GM12891 (cell line): ENCODE measurements around the gene ZCCHC2. TPM values are rescaled to one million over a fixed set of nuclear protein-coding genes. Genes with fewer than 3 reads are reported as not detected.

Experiments
- DNase-seq: peaks from one replicate; pipeline ENCODE4 v3.0.0; 2011; ENCODE audit warnings: low spot score; ENCODE audit not compliant: insufficient read length
- FAIRE-seq: peaks from 2 replicates; lab custom pipeline; 2011; peaks lifted over from hg19 to GRCh38; lab: Jason Lieb, UNC
- PAX5 ChIP-seq: IDR thresholded peaks from 2 replicates; pipeline ENCODE4 v1.6.1; 2011; ENCODE audit warnings: low read length, moderate library complexity, mild to moderate bottlenecking; ENCODE audit not compliant: insufficient read depth, severe bottlenecking
- POLR2A ChIP-seq: IDR thresholded peaks from 2 replicates; pipeline ENCODE4 v1.6.1; 2011; ENCODE audit warnings: low read depth, low read length, control low read depth
- POLR2AphosphoS5 ChIP-seq: IDR thresholded peaks from 2 replicates; pipeline ENCODE4 v1.6.1; 2011; ENCODE audit warnings: low read depth, low read length, control low read depth
- POU2F2 ChIP-seq: IDR thresholded peaks from 2 replicates; pipeline ENCODE4 v1.6.1; 2011; ENCODE audit warnings: low read depth, mild to moderate bottlenecking, control low read depth, low read length, moderate library complexity
- SPI1 ChIP-seq: IDR thresholded peaks from 2 replicates; pipeline ENCODE4 v1.6.1; 2011; ENCODE audit warnings: low read depth, low read length, control low read depth
- TAF1 ChIP-seq: IDR thresholded peaks from 2 replicates; pipeline ENCODE4 v1.6.1; 2011; ENCODE audit warnings: low read depth, low read length, control low read depth
- polyA plus RNA-seq: library from polyadenylated mRNA; unstranded; fragments of >200 nt; gene quantifications from one replicate; pipeline ENCODE4 v1.2.1, GENCODE V29; 2012; ENCODE audit warnings: low read depth, missing spikeins, inconsistent platforms; ENCODE audit not compliant: missing spikeins

ZCCHC2 gene
- 7.7 TPM for polyA plus RNA-seq

DNA sequence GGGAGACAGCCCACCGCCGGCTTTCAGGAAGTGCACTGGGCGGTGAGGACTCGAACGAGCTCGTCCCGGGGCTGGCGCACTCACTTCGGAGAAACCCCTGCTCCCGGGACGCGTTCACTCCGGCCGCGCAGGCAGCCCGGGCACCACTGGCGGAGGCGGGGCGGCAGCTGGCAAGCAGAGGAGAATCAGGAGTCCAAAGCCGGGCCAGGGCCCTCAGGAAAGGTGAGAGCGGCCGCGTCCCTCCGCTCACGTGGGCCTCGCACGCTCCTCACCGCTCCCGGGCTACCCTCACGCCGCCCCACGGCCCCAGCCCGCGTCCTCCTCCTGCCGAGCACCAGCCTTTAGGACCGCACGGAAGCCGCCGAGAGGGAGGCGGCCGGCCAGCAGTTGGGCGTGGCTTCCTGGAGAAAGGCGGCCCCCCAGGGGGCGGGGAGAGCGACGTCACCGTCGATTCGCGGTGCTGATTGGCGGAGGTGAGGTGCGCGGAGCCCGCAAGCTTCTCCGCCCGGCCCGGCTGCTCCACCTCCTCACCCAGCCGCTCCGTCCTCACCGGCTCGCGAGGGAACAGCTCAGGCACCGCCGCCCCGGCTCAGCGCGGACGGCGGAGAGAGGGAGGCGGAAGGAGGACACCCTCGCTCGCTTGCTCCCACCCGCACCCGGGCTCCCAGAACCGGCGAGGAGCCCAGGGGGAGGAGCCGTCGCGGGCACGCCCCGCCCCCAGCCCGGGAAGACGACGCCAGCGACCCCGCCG lies at the start of gene ZCCHC2:
Gene ZCCHC2 (plus strand): TSS at position 522 of the 751 bp plus-strand sequence. CDS start 400 bp downstream, outside the sequence.
- FAIRE-seq (peak; percentile 99), DNase-seq (peak; percentile 77)
- TF ChIP-seq PAX5 (no peak), TAF1 (peak; percentile 93), POLR2AphosphoS5 (no peak), SPI1 (no peak), POLR2A (no peak)

DNA sequence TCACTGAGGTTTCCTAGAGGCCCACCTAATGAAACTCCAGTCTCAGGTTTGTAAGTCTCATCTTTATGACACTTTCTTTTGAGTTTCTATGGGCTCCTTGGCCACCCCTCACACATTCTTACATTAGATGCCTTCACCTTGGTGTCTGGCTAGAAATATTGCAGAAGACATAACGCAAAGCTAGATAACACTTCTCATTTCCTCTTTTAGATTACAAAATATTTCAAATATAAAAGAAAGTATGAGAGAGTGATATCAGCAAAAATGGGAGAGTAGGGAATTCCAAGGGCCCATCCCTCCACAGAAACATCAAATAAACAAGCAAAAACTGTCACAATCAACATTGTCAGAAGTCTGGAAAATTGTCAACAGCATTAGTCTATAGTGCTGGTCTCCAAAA lies 43.3 kb upstream of the ZCCHC2 start:
- no peak for DNase-seq
- no peak for FAIRE-seq
- no peak for TF ChIP-seq POU2F2

DNA sequence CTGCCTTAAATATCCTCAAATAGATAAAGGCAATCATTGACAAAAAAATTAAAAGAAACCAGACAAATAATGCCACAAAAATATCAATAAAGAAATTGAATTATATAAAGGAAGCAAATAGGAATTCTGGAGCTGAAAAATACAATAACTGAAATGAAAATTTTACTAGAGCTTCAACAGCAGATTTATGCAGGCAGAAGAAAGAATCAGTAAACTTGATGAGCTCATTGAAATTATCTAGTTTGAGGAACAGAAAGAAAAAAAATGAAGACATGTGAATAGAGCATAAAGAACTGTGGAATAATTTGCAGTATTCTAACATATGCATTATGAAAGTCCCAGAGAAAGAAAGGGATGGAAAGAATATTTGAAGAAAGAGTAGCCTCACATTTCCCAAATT lies 41.9 kb upstream of the ZCCHC2 start:
- FAIRE-seq (no peak), DNase-seq (no peak)
- TF ChIP-seq PAX5 (no peak), POLR2A (no peak), POU2F2 (no peak), POLR2AphosphoS5 (no peak), TAF1 (no peak), SPI1 (no peak)

DNA sequence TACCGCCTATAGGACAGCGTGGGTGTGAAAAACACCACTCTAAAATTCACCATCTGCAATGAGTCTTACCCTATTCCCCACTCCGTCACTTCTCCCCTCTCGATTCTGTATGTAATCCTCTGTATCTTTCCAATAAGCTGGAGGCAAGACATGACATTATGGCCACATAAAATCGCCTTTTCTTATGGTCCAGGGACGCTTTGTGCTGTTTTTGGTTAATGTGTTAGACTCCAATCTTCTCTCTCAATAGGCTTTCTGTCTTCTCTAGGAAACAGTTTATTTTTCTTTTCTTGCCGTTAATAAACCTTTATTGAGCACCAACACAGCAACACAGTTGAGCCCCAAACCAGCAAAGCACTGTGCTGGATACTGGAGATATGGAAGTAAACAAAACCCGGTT lies 37.9 kb upstream of the ZCCHC2 start:
- TF ChIP-seq POLR2A: no peak
- TF ChIP-seq SPI1: no peak
- no peak for TF ChIP-seq POLR2AphosphoS5
- TF ChIP-seq TAF1: no peak
- no peak for TF ChIP-seq PAX5
- no peak for TF ChIP-seq POU2F2
- no peak for FAIRE-seq
- DNase-seq: no peak

DNA sequence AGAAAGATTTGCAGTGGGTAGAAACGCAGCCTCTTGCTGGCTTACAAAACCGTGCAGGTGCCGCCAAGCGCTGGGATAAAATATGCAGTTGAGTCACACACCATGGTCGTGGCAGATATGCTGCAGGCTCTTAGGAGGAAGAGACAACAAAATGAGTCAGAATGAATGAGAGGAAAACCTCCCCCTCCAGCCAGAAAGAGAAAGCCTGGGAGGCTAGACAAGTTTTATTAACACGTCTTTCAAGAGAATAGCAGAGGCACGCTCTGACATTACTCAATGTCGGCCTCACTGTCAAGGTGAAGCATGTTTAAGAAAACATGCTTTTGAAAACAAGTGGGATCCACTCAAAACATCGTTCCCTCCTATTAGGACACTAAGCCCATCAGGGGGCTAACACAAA lies 37.1 kb upstream of the ZCCHC2 start:
- DNase-seq: no peak
- FAIRE-seq: no peak
- TF ChIP-seq TAF1 (no peak), PAX5 (no peak), POLR2AphosphoS5 (no peak), SPI1 (no peak), POLR2A (no peak), POU2F2 (no peak)

DNA sequence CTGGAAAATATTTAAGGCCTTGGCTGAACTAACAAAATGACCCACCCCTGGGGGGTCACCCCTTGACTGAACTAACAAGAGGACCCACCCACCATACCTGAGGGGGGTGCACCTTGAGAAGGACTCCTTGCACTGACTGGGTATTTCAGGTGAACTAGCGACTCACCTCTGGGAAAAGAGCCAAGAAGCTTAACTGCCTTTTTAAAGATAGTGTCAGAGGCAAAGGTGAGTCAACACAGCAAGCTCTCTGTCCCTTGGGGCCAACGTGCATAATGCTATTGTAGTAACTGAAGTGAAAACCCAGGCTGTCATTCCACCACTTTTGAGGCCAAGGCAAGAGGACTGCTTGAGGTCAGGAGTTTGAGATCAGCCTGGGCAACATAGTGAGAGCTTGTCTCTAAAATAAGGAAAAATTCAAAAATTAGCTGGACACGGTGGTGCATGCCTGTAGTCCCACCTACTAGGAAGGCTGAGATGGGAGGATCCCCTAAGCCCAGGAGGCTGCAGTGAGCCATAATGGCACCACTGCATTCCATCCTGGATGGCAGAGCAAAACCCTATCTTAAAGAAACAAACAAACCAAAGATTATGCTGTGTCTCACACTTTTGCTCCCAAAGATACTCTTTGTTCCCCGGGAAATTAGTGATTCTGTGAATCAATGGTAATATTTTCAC lies 36.4 kb upstream of the ZCCHC2 start:
- no peak for FAIRE-seq
- TF ChIP-seq TAF1: no peak
- no peak for TF ChIP-seq PAX5
- no peak for TF ChIP-seq POLR2AphosphoS5
- no peak for TF ChIP-seq POU2F2
- no peak for TF ChIP-seq SPI1
- no peak for TF ChIP-seq POLR2A
- no peak for DNase-seq

DNA sequence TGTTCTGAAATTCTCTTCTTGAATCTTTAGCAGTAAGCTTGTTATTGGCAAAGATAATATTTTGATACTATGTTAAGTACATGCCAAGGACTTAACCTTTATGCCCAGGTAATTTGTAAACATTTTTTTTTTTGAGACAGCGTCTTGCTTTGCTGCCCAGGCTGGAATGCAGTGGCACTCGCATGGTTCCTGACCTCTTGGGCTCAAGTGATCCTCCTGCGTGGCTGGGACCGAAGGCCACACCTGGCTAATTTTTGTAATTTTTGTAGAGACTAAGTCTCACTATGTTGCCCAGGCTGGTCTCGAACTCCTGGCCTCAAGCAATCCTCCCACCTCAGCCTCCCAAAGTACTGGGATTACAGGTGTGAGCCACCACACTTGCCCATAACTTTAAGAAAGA lies 35.7 kb upstream of the ZCCHC2 start:
- FAIRE-seq (no peak), DNase-seq (no peak)
- TF ChIP-seq PAX5 (no peak), POLR2A (no peak), TAF1 (no peak), POLR2AphosphoS5 (no peak), SPI1 (no peak), POU2F2 (no peak)

DNA sequence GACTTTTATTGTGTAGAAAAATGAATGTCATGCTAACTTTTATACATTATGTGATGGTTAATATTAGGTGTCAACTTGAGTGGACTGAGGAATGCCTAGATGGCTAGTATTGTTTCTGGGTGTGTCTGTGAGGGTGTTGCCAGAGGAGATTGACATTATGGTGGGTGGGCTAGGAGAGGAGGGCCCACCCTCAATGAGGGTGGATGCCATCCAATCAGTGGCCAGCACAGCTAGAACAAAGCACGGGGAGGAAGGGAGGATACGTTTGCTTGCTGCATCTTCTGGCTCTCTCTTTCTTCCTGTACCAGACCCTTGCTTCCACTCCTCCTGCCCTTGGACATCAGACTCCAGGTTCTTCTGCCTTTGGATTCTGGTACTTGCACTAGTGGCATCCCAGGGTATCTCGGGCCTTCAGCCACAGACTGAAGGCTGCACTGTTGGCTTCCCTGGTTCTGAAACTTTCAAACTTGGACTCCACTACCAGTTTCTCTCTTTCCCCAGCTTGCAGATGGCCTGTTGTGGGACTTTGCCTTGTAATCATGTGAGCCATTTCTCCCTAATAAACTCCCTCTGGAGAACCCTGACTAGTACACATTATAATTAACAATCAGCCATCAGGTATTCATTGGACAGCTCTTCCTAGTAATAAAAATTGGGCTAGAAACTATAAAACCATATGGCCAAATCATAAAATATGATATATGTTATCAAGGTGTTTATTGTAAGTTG lies 31.7 kb upstream of the ZCCHC2 start:
- TF ChIP-seq POLR2AphosphoS5: no peak
- TF ChIP-seq POLR2A: no peak
- TF ChIP-seq POU2F2: no peak
- no peak for TF ChIP-seq SPI1
- TF ChIP-seq PAX5: no peak
- no peak for TF ChIP-seq TAF1
- no peak for DNase-seq
- no peak for FAIRE-seq

DNA sequence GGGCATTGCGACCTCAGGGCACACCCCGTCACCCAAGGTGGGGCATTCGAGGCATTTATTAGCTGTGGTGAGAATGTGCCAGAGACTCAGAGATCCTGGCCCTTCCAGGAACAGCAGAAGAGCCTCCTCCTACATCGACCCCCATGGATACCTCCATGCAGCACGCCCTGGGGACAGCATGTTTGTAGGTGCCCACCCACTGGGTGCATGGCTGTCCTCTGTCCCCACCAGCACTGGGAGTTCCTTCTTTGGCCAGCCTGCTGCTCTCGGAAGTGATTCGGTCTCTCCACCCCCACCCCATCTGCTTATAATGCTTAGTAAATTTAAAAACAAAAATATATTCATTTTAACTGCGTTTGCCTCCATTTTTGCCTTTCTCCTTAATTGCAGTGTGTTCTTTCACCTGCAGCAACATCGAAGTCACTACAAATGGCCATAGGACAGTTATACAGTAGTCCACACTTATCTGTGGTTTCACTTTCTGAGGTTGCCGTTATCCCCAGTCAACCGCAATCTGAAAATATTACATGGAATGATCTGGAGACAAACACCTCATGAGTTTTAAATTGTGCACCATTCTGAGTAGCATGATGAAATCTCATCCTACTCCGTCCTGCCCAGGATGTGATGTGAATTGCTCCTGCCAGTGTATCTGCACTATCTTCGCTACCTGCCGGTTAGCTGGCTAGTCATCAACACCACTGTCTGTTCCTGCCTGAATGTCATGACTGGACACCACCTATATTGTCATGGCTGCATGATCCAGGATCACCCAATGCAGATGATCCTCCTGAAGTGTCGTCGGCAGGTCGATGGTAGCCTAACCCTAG lies 29.6 kb upstream of the ZCCHC2 start:
- DNase-seq (no peak), FAIRE-seq (no peak)
- TF ChIP-seq POLR2A (no peak), POU2F2 (no peak), PAX5 (no peak), TAF1 (no peak), SPI1 (no peak), POLR2AphosphoS5 (no peak)

DNA sequence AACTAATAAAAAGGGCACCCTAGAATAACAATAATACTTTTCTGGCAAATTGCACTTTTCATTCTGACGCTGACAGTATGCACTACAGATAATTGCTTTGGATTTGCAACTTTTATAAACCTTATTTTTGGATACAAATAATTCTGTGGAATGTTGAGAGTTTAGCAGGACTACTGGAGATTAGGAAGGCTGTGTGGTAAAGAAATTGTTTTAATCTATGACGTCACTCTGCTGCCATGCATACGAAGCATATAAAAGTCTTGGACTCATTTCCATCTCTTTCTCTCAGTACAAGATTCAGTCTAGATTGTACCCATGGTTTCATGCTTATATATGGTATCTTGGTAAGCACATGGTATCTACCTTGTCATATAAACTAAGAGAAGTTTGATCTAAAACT lies 28.1 kb upstream of the ZCCHC2 start:
- no peak for TF ChIP-seq POLR2A
- no peak for TF ChIP-seq TAF1
- no peak for TF ChIP-seq POLR2AphosphoS5
- TF ChIP-seq SPI1: no peak
- no peak for TF ChIP-seq POU2F2
- TF ChIP-seq PAX5: no peak
- DNase-seq (no peak), FAIRE-seq (no peak)
